ENCODE results near the gene CUL3.
"Not testable (repeated sequence)": the region's sequence is repeated elsewhere in the genome, so short reads cannot be mapped to it uniquely, and the experiment has no call there.

The CUL3 gene

GRCh38 chr2:224601923-224602322 lies 16.8 kb upstream of the CUL3 start:
- H3K4me1 ChIP-seq (ENCODE audit: insufficient read depth, low read length): no peaks in the 10 kb centered on the region
- no peaks in the 10 kb centered on the region for H3K36me3 ChIP-seq (ENCODE audit: insufficient read depth, low read length)
- H3K27ac ChIP-seq (ENCODE audit: low read depth, low read length): no peak overlapping the region
- no peak overlapping the region for H3K9ac ChIP-seq (ENCODE audit: low read length)
- H3K9me3 ChIP-seq (ENCODE audit: low read length): no peaks in the 10 kb centered on the region
- no peaks in the 10 kb centered on the region for H3K27me3 ChIP-seq (ENCODE audit: control insufficient read depth in 1 of 2, insufficient read depth in 2 of 2, low read length in 2 of 2)
- no peak overlapping the region for H3K4me3 ChIP-seq (ENCODE audit: low read depth in 1 of 2, low read length in 2 of 2)

GRCh38 chr2:224598678-224599077 lies 13.5 kb upstream of the CUL3 start:
- Histone ChIP-seq H3K27ac (ENCODE audit: low read depth, low read length) (no peak overlapping the region), H3K4me3 (ENCODE audit: low read depth in 1 of 2, low read length in 2 of 2) (no peak overlapping the region), H3K9ac (ENCODE audit: low read length) (no peak overlapping the region), H3K27me3 (ENCODE audit: control insufficient read depth in 1 of 2, insufficient read depth in 2 of 2, low read length in 2 of 2) (no peaks in the 10 kb centered on the region), H3K4me1 (ENCODE audit: insufficient read depth, low read length) (no peaks in the 10 kb centered on the region), H3K9me3 (ENCODE audit: low read length) (no peaks in the 10 kb centered on the region), H3K36me3 (ENCODE audit: insufficient read depth, low read length) (no peaks in the 10 kb centered on the region)

DNA sequence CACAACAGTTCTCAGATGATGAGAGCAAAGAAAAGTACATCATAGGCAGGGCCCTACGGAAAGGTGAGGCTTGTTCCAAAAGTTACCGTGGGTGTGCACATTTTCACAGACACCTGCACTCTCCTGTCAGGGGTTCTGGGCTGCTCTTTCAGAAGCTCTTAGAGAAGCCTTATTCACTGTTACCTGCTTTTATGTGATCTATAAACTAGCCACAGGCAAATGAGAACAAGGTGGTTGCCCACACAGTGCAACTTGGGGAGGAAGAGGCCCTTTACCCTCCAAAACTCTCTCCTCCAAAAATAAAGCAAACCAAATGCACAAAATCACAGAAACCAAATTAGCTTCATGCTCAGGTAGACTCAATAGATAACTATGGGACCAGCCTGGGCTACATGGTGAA lies 11.1 kb upstream of the CUL3 start:
- Histone ChIP-seq H3K36me3 (ENCODE audit: insufficient read depth, low read length) (no peaks in the 10 kb centered on the region), H3K4me1 (ENCODE audit: insufficient read depth, low read length) (no peaks in the 10 kb centered on the region), H3K9ac (ENCODE audit: low read length) (no peak overlapping the region), H3K27ac (ENCODE audit: low read depth, low read length) (no peak overlapping the region), H3K4me3 (ENCODE audit: low read depth in 1 of 2, low read length in 2 of 2) (no peak overlapping the region), H3K27me3 (ENCODE audit: control insufficient read depth in 1 of 2, insufficient read depth in 2 of 2, low read length in 2 of 2) (no peaks in the 10 kb centered on the region), H3K9me3 (ENCODE audit: low read length) (no peaks in the 10 kb centered on the region)

DNA sequence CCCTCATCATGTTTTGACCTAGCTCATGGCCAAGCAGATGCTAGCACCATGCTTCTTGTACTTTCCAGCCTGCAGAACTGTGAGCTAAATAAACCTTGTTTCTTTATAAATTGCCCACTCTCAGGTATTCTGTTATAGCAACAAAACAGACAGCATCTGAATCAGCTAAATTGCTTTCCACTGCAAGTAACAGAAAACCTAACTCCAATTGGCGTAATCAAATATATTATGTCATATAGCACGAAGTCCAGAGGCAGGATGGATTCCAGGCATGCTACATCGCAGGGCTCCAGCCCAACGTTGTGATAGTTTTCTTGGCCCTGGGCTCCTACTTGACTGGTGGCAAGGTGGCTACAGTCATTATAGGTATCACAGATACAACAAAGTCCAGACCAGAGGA lies 10.4 kb upstream of the CUL3 start:
- Histone ChIP-seq H3K4me1 (ENCODE audit: insufficient read depth, low read length) (no peaks in the 10 kb centered on the region), H3K27ac (ENCODE audit: low read depth, low read length) (no peak overlapping the region), H3K9ac (ENCODE audit: low read length) (no peak overlapping the region), H3K4me3 (ENCODE audit: low read depth in 1 of 2, low read length in 2 of 2) (no peak overlapping the region), H3K27me3 (ENCODE audit: control insufficient read depth in 1 of 2, insufficient read depth in 2 of 2, low read length in 2 of 2) (no peaks in the 10 kb centered on the region), H3K36me3 (ENCODE audit: insufficient read depth, low read length) (no peaks in the 10 kb centered on the region), H3K9me3 (ENCODE audit: low read length) (no peaks in the 10 kb centered on the region)

GRCh38 chr2:224594840-224595239 lies 9.7 kb upstream of the CUL3 start:
- no peaks in the 10 kb centered on the region for H3K9me3 ChIP-seq (ENCODE audit: low read length)

DNA sequence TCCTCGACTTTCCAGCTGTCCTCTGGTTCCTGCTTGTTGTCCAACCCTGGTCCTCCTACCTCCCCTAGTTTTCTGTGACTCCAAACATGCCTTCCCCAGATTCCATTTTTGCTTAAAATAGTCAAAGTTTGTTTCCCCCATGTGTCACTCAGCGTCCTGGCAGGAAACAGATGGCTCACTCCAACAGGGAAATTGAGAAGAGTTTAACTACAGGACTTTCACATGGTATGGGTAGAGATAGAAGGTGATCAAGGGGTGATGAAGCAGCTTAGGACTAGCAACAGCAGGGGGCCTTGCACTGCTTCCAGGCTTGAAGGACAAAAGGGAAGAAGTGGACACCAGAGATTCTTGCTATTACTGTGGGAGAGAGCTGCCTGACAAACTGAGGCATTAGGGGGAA lies 6.1 kb upstream of the CUL3 start:
- Histone ChIP-seq H3K9me3 (ENCODE audit: low read length) (no peaks in the 10 kb centered on the region), H3K4me1 (ENCODE audit: insufficient read depth, low read length) (no peaks in the 10 kb centered on the region), H3K9ac (ENCODE audit: low read length) (no peak overlapping the region), H3K36me3 (ENCODE audit: insufficient read depth, low read length) (no peaks in the 10 kb centered on the region), H3K4me3 (ENCODE audit: low read depth in 1 of 2, low read length in 2 of 2) (no peak overlapping the region), H3K27ac (ENCODE audit: low read depth, low read length) (no peak overlapping the region), H3K27me3 (ENCODE audit: control insufficient read depth in 1 of 2, insufficient read depth in 2 of 2, low read length in 2 of 2) (no peaks in the 10 kb centered on the region)

More at GRCh38 chr2:224594840-224595239, 9.7 kb upstream of the CUL3 start:
- no peaks in the 10 kb centered on the region for H3K27me3 ChIP-seq (ENCODE audit: control insufficient read depth in 1 of 2, insufficient read depth in 2 of 2, low read length in 2 of 2)
- H3K4me3 ChIP-seq (ENCODE audit: low read depth in 1 of 2, low read length in 2 of 2): no peak overlapping the region
- H3K9ac ChIP-seq (ENCODE audit: low read length): no peak overlapping the region
- no peaks in the 10 kb centered on the region for H3K36me3 ChIP-seq (ENCODE audit: insufficient read depth, low read length)
- no peaks in the 10 kb centered on the region for H3K4me1 ChIP-seq (ENCODE audit: insufficient read depth, low read length)
- no peak overlapping the region for H3K27ac ChIP-seq (ENCODE audit: low read depth, low read length)

GRCh38 chr2:224586127-224586695 lies 1.0 kb upstream of the CUL3 start:
- Histone ChIP-seq H3K36me3 (ENCODE audit: insufficient read depth, low read length) (peaks cover 5% of the 10 kb centered on the region), H3K9me3 (ENCODE audit: low read length) (no peaks in the 10 kb centered on the region), H3K4me3 (ENCODE audit: low read depth in 1 of 2, low read length in 2 of 2) (peak overlapping the region; percentile 15 to 77), H3K27me3 (ENCODE audit: control insufficient read depth in 1 of 2, insufficient read depth in 2 of 2, low read length in 2 of 2) (no peaks in the 10 kb centered on the region), H3K27ac (ENCODE audit: low read depth, low read length) (peak overlapping the region; percentile 38), H3K9ac (ENCODE audit: low read length) (peak overlapping the region; percentile 40), H3K4me1 (ENCODE audit: insufficient read depth, low read length) (peaks cover 11% of the 10 kb centered on the region)

DNA sequence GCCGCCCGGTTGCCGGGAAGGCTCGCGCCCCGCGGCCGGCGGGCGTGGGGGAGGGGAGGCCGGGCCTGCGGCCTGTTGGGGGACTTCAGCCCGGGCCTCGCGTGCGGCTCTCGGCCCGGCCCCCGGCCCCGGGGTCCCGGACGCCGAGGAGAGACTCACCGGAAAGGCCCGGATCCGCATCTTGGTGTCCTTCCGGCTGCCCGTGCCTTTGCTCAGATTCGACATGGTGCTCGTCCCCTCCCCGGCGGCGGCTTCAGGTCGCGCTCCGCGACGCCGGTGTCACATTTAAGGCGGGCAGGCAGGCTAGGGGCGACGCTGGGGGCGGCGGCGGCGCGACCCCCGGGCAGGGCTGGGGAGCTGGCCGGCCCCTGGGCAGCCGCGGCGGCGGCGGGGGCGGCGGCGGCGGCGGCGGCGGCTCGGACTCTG lies 365 bp downstream of the CUL3 start:
- Histone ChIP-seq H3K9ac (ENCODE audit: low read length) (no peak overlapping the region), H3K9me3 (ENCODE audit: low read length) (no peaks in the 10 kb centered on the region), H3K4me1 (ENCODE audit: insufficient read depth, low read length) (peaks cover 17% of the 10 kb centered on the region), H3K4me3 (ENCODE audit: low read depth in 1 of 2, low read length in 2 of 2) (peak overlapping the region in 1 of 2 donors; percentile 47), H3K36me3 (ENCODE audit: insufficient read depth, low read length) (peaks cover 5% of the 10 kb centered on the region), H3K27ac (ENCODE audit: low read depth, low read length) (peak overlapping the region; percentile 71), H3K27me3 (ENCODE audit: control insufficient read depth in 1 of 2, insufficient read depth in 2 of 2, low read length in 2 of 2) (no peaks in the 10 kb centered on the region)

GRCh38 chr2:224584111-224584784 lies 915 bp downstream of the CUL3 start:
- Histone ChIP-seq H3K4me1 (ENCODE audit: insufficient read depth, low read length) (peaks cover 22% of the 10 kb centered on the region), H3K27ac (ENCODE audit: low read depth, low read length) (peak overlapping the region; percentile 78), H3K9ac (ENCODE audit: low read length) (peak overlapping the region; percentile 89), H3K4me3 (ENCODE audit: low read depth in 1 of 2, low read length in 2 of 2) (peak overlapping the region; percentile 80 to 95), H3K9me3 (ENCODE audit: low read length) (no peaks in the 10 kb centered on the region), H3K27me3 (ENCODE audit: control insufficient read depth in 1 of 2, insufficient read depth in 2 of 2, low read length in 2 of 2) (no peaks in the 10 kb centered on the region), H3K36me3 (ENCODE audit: insufficient read depth, low read length) (peaks cover 5% of the 10 kb centered on the region)

DNA sequence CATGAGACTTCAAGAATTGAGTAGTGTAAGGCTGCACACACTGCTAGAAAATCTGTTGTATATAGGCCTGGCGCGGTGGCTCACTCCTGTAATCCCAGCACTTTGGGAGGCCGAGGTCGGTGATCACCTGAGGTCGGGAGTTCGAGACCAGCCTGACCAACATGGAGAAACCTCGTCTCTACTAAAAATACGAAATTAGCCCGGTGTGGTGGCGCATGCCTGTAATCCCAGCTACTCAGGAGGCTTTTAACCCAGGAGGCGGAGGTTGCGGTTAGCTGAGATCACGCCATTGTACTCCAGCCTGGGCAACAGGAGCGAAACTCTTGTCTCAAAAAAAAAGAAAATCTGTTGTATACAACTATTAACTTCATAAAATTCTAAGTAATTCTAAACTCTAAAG lies 2.1 kb downstream of the CUL3 start:
- not testable (repeated sequence) for H3K9me3 ChIP-seq (ENCODE audit: low read length); H3K9ac ChIP-seq (ENCODE audit: low read length); H3K27ac ChIP-seq (ENCODE audit: low read depth, low read length); H3K36me3 ChIP-seq (ENCODE audit: insufficient read depth, low read length); H3K27me3 ChIP-seq (ENCODE audit: control insufficient read depth in 1 of 2, insufficient read depth in 2 of 2, low read length in 2 of 2)
- Histone ChIP-seq H3K4me1 (ENCODE audit: insufficient read depth, low read length) (peaks cover 27% of the 10 kb centered on the region), H3K4me3 (ENCODE audit: low read depth in 1 of 2, low read length in 2 of 2) (peak overlapping the region in 1 of 2 donors; percentile 95)

DNA sequence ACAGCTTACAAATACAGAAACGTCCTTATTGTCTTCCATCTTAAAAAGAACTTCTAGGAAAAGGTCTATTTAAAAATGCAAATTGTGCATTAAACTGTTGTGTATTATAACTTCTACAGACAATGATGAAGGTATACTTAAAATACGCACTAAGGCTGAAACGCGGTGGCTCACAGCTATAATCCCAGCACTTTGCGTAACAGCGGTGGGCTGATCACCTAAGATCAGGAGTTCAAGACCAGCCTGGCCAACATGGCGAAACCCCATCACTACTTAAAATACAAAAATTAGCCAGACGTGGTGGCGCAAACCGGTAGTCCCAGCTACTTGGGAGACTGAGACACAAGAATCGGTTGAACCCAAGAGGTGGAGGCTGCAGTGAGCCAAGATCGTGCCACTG lies 4.9 kb downstream of the CUL3 start:
- Histone ChIP-seq H3K4me3 (ENCODE audit: low read depth in 1 of 2, low read length in 2 of 2) (no peak overlapping the region), H3K9me3 (ENCODE audit: low read length) (no peaks in the 10 kb centered on the region), H3K36me3 (ENCODE audit: insufficient read depth, low read length) (peaks cover 5% of the 10 kb centered on the region), H3K9ac (ENCODE audit: low read length) (no peak overlapping the region), H3K4me1 (ENCODE audit: insufficient read depth, low read length) (peaks cover 33% of the 10 kb centered on the region), H3K27ac (ENCODE audit: low read depth, low read length) (no peak overlapping the region), H3K27me3 (ENCODE audit: control insufficient read depth in 1 of 2, insufficient read depth in 2 of 2, low read length in 2 of 2) (no peaks in the 10 kb centered on the region)

- Histone ChIP-seq H3K36me3 (ENCODE audit: insufficient read depth, low read length) (peaks cover 5% of the 10 kb centered on the region), H3K4me3 (ENCODE audit: low read depth in 1 of 2, low read length in 2 of 2) (no peak overlapping the region), H3K9me3 (ENCODE audit: low read length) (no peaks in the 10 kb centered on the region), H3K4me1 (ENCODE audit: insufficient read depth, low read length) (peaks cover 42% of the 10 kb centered on the region), H3K9ac (ENCODE audit: low read length) (no peak overlapping the region), H3K27ac (ENCODE audit: low read depth, low read length) (no peak overlapping the region), H3K27me3 (ENCODE audit: control insufficient read depth in 1 of 2, insufficient read depth in 2 of 2, low read length in 2 of 2) (no peaks in the 10 kb centered on the region)
Observed at GRCh38 chr2:224579411-224579810, 5.8 kb downstream of the CUL3 start.

All from muscle layer of colon (tissue), 2 donors.